Endodermal cell (in vitro differentiated cells): ENCODE measurements around the gene PRKCE. TPM values are rescaled to one million over a fixed set of nuclear protein-coding genes. Genes with fewer than 3 reads are reported as not detected.

Experiments
- DNase-seq: peaks from one replicate; pipeline ENCODE4 v3.0.0-alpha.2; 2017
- H3K27ac ChIP-seq: 2 replicates; pipeline ENCODE4 v1.5.1; 2013; ENCODE audit warnings: mild to moderate bottlenecking, low read depth, low read length, moderate library complexity
- H3K27me3 ChIP-seq: 2 replicates; pipeline ENCODE4 v1.6.1; 2013; ENCODE audit warnings: mild to moderate bottlenecking, low read length, moderate library complexity; ENCODE audit not compliant: insufficient read depth, control insufficient read depth, poor library complexity, severe bottlenecking
- H3K36me3 ChIP-seq: 2 replicates; pipeline ENCODE4 v1.7.0; 2013; ENCODE audit warnings: mild to moderate bottlenecking, low read length, moderate library complexity; ENCODE audit not compliant: control insufficient read depth, insufficient read depth
- H3K4me1 ChIP-seq: one replicate; pipeline ENCODE4 v1.7.0; 2013; ENCODE audit warnings: low read length; ENCODE audit not compliant: control insufficient read depth, insufficient read depth
- H3K4me3 ChIP-seq: 2 replicates; pipeline ENCODE4 v1.5.1; 2013; ENCODE audit warnings: mild to moderate bottlenecking, low read length, moderate library complexity
- H3K9ac ChIP-seq: 2 replicates; pipeline ENCODE4 v1.6.1; 2013; ENCODE audit warnings: mild to moderate bottlenecking, low read length, moderate library complexity; ENCODE audit not compliant: poor library complexity, severe bottlenecking; ENCODE audit errors: extremely low read depth
- H3K9me3 ChIP-seq: 2 replicates; pipeline ENCODE4 v1.6.1; 2013; ENCODE audit warnings: mild to moderate bottlenecking, low read length, moderate library complexity; ENCODE audit not compliant: control insufficient read depth
- H3K27ac Mint-ChIP-seq: 2 replicates; pipeline ENCODE4 v1.8.0; 2020; ENCODE audit warnings: mixed read lengths
- H3K27me3 Mint-ChIP-seq: 2 replicates; pipeline ENCODE4 v1.8.0; 2021; ENCODE audit warnings: mild to moderate bottlenecking, mixed read lengths; ENCODE audit not compliant: insufficient read depth
- H3K36me3 Mint-ChIP-seq: 2 replicates; pipeline ENCODE4 v1.8.0; 2020; ENCODE audit warnings: low read depth, mixed read lengths
- H3K4me1 Mint-ChIP-seq: 2 replicates; pipeline ENCODE4 v1.8.0; 2020; ENCODE audit warnings: mixed read lengths
- H3K4me3 Mint-ChIP-seq: 2 replicates; pipeline ENCODE4 v1.8.0; 2020; ENCODE audit warnings: mild to moderate bottlenecking, moderate library complexity, mixed read lengths
- H3K9me3 Mint-ChIP-seq: 2 replicates; pipeline ENCODE4 v1.8.0; 2020; ENCODE audit warnings: mild to moderate bottlenecking, mixed read lengths
- CTCF ChIP-seq: fragments of 200-600 bp; sonication (generic); conservative IDR thresholded peaks from 2 replicates; pipeline ENCODE4 v1.5.0; 2021; ENCODE audit warnings: antibody characterized with exemption, mild to moderate bottlenecking
- WGBS, 2 experiments: methylation state at CpG; one replicate each; pipeline versions ENCODE4 v1.1.5 to v1.1.7; 2013; ENCODE audit warnings: missing lambda C conversion rate in 2 of 2, mixed read lengths in 1 of 2; ENCODE audit not compliant: insufficient coverage in 1 of 2, insufficient read length in 1 of 2; 5-methylcytosine and 5-hydroxymethylcytosine counted together
- total RNA-seq, 2 donors: library from RNA; stranded (reverse); fragmentation: NEBNext Ultra II Directional in 1 of 2; extraction: Animal tissue kit (Norgen Biotek cat#: 25700) in 1 of 2; gene quantifications; 2 replicates in 1 of 2; 3 replicates in 1 of 2; pipeline ENCODE4 v1.2.1, GENCODE V29; 2021

PRKCE gene
- total RNA-seq, 2 donors from 2014 or later, result 1.4 to 1.7 TPM

GRCh38 chr2:45929674-45930395, 278.4 kb downstream of the PRKCE start:
- Mint-ChIP-seq H3K4me3 (no peak overlapping the region), H3K9me3 (no peaks in the 10 kb centered on the region), H3K27me3 (no peaks in the 10 kb centered on the region), H3K27ac (no peak overlapping the region), H3K4me1 (no peaks in the 10 kb centered on the region), H3K36me3 (no peaks in the 10 kb centered on the region)
- no peaks in the 10 kb centered on the region for H3K27me3 ChIP-seq
- no peak overlapping the region for H3K9ac ChIP-seq
- no peak for TF ChIP-seq CTCF
- no peaks in the 10 kb centered on the region for H3K4me1 ChIP-seq
- H3K4me3 ChIP-seq, result no peak overlapping the region
- 87 to 90% methylated on average over 4 to 6 of the region's 6 CpGs for WGBS, 2 experiments
- no peaks in the 10 kb centered on the region for H3K36me3 ChIP-seq
- DNase-seq, result no peak
- no peaks in the 10 kb centered on the region for H3K9me3 ChIP-seq
- no peak overlapping the region for H3K27ac ChIP-seq

- Mint-ChIP-seq H3K27me3 (no peaks in the 10 kb centered on the region), H3K4me1 (no peaks in the 10 kb centered on the region), H3K36me3 (no peaks in the 10 kb centered on the region), H3K9me3 (no peaks in the 10 kb centered on the region), H3K27ac (no peak overlapping the region), H3K4me3 (no peak overlapping the region)
- Histone ChIP-seq H3K4me3 (no peak overlapping the region), H3K27ac (no peak overlapping the region), H3K9ac (no peak overlapping the region), H3K9me3 (no peaks in the 10 kb centered on the region), H3K36me3 (no peaks in the 10 kb centered on the region), H3K4me1 (no peaks in the 10 kb centered on the region), H3K27me3 (no peaks in the 10 kb centered on the region)
- no peak for DNase-seq
- 92 to 98% methylated on average over 1 of the region's 1 CpG for WGBS, 2 experiments
- no peak for TF ChIP-seq CTCF
Measured at GRCh38 chr2:45930396-45930792, 278.9 kb downstream of the PRKCE start.

GRCh38 chr2:45932278-45932975, 281.0 kb downstream of the PRKCE start:
- WGBS, 2 experiments, result 95 to 97% methylated on average over 7 to 8 of the region's 8 CpGs
- H3K9me3 ChIP-seq, result no peaks in the 10 kb centered on the region
- DNase-seq, result no peak
- H3K27ac ChIP-seq, result no peak overlapping the region
- H3K4me3 ChIP-seq, result no peak overlapping the region
- Mint-ChIP-seq H3K4me1 (peaks cover 2% of the 10 kb centered on the region), H3K4me3 (no peak overlapping the region), H3K36me3 (no peaks in the 10 kb centered on the region), H3K27me3 (peaks cover 2% of the 10 kb centered on the region), H3K9me3 (no peaks in the 10 kb centered on the region), H3K27ac (no peak overlapping the region)
- TF ChIP-seq CTCF, result no peak
- no peaks in the 10 kb centered on the region for H3K27me3 ChIP-seq
- H3K4me1 ChIP-seq, result peaks cover 2% of the 10 kb centered on the region
- no peaks in the 10 kb centered on the region for H3K36me3 ChIP-seq
- no peak overlapping the region for H3K9ac ChIP-seq
